Measurements from ENCODE around the gene LDAH. TPM values are rescaled to one million over a fixed set of nuclear protein-coding genes. Genes with fewer than 3 reads are reported as not detected.

LDAH gene
- total RNA-seq, 1 donor from 2014 or later: 15.6 TPM

DNA sequence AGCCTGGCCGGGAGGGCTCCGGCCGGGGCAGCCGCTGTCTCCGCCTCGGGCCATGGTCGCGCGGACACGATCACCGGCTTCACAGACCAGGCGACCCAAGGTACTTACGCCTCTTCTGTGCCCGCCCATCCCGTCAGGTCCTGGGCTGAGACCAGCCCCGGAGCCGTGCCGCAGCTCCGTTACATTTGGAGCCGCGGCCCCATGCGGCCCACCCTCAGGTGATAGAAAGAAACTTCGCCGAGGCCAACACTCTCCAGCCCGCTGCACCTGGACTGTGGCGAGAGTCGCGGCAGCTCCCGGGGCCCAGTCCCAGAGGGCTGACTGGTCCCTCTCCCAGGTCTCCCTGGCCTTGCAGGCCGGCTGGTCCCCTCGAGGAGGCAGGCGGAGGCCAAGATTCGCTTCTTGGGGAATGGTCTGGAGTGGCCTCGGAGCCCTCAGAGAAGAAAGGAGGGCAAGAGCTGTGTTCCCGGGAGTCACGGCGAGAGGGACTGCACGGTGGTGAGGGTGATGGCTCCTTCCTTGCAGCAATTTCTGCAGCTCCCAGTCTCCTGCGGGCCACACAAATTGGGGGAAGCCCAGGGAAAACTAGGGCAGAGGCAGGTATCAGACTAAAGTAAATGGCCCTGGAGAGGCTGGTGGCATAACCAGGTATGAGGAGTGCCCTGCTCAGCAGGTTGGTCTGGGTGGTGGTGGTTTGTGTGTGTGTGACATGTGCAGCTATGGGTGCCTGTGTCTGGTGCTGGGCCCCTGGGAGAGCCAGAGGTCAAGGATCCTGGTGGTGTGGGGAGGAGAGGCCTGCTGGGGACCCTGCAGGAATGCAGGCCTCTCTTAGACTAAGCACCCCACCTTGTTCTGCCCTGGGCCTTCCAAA lies 155.1 kb downstream of the LDAH start:
- Histone ChIP-seq H3K27me3 (no peaks in the 10 kb centered on the region), H3K27ac (peak overlapping the region; percentile 95 to 96), H3K36me3 (peaks cover 13% of the 10 kb centered on the region in 2 donors), H3K9me3 (no peaks in the 10 kb centered on the region), H3K4me3 (peak overlapping the region; percentile 49 to 72), H3K4me1 (peaks cover 3 to 25% of the 10 kb centered on the region in 2 donors)
- intact Hi-C loops (cut with DNase I): loop anchor here (1.0 to 5.0 kb wide), 3 partner anchors 8 to 155 kb away; partner anchors contain the start of gene LDAH
- TF ChIP-seq, protein P1, sequence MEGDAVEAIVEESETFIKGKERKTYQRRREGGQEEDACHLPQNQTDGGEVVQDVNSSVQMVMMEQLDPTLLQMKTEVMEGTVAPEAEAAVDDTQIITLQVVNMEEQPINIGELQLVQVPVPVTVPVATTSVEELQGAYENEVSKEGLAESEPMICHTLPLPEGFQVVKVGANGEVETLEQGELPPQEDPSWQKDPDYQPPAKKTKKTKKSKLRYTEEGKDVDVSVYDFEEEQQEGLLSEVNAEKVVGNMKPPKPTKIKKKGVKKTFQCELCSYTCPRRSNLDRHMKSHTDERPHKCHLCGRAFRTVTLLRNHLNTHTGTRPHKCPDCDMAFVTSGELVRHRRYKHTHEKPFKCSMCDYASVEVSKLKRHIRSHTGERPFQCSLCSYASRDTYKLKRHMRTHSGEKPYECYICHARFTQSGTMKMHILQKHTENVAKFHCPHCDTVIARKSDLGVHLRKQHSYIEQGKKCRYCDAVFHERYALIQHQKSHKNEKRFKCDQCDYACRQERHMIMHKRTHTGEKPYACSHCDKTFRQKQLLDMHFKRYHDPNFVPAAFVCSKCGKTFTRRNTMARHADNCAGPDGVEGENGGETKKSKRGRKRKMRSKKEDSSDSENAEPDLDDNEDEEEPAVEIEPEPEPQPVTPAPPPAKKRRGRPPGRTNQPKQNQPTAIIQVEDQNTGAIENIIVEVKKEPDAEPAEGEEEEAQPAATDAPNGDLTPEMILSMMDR (IDR thresholded peaks at IDR 0.05): no peak
- DNase-seq (ENCODE audit: low spot score in 2 of 2): peak in 1 of 2 donors; percentile 61

DNA sequence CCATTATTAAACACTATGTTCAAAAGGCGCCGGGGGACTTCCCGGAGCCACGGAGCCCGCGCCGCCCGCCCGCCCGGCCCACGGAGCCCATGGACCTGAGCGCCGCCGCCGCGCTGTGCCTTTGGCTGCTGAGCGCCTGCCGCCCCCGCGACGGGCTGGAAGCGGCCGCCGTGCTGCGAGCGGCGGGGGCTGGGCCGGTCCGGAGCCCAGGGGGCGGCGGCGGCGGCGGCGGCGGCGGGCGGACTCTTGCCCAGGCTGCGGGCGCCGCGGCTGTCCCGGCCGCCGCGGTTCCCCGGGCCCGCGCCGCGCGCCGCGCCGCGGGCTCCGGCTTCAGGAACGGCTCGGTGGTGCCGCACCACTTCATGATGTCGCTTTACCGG lies 155.8 kb downstream of the LDAH start:
- no peak for DNase-seq (ENCODE audit: low spot score in 2 of 2)
- Histone ChIP-seq H3K4me1 (peaks cover 3 to 19% of the 10 kb centered on the region in 2 donors), H3K27me3 (no peaks in the 10 kb centered on the region), H3K4me3 (peak overlapping the region; percentile 63 to 72), H3K36me3 (peaks cover 13% of the 10 kb centered on the region in 2 donors), H3K27ac (peak overlapping the region; percentile 95 to 96), H3K9me3 (no peaks in the 10 kb centered on the region)
- intact Hi-C loops (cut with DNase I): loop anchor here (1.0 to 5.0 kb wide), 3 partner anchors 8 to 156 kb away; partner anchors contain the start of gene LDAH
- TF ChIP-seq, protein P1 (IDR thresholded peaks at IDR 0.05): no peak

DNA sequence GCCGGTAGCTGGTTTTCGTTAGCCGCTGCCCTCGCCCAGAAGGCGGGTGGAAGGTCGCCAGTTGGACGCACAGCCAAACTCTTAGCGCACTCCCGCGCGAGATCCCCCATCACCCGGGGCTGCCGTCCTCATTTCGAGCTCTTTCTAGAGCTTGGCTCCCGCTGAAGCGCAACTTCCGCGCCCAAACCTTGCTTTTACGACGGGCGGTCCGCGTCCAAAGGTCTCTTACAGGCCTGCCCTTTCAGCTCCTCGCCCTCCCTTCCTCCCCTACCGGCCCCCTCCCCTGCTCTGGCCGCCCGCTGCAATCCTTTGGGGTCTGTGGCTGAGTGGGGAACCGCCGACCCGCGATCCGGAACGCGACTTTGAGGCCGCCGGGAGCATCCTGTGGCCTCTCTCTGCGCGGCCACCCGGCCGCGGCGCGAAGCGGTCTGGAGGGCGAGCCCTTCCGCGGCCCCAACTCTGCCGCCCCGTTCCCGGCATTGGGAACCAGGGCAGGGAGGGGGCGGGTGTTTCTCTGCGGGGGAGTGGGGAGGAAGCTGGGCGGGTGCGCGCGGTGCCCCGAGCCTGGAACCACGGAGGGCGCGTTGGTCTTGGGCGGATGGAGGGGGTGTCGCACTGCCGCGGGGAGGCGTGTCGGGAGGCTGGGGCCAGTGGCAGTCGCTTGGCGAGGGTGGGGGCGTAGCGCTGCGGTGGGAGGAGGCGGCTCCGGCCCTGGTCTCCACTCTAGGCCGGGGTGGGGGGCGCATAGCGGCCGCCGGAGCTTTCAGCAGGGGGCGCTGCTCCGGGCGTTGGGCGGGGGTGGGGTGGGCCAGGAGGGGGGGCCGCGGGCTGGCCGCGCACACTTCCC lies 156.4 kb downstream of the LDAH start, which contains the start of gene GDF7:
TSS of gene GDF7 (plus strand) at position 841 of the 847 bp plus-strand sequence. CDS start 96 bp downstream, outside the sequence.
- Histone ChIP-seq H3K4me3 (peak within 1 kb of the TSS; percentile 63 to 72), H3K36me3 (peaks cover 13% of the 10 kb centered on the region in 2 donors), H3K4me1 (peaks cover 3 to 20% of the 10 kb centered on the region in 2 donors), H3K27me3 (no peaks in the 10 kb centered on the region), H3K9me3 (no peaks in the 10 kb centered on the region), H3K27ac (peak within 1 kb of the TSS; percentile 95 to 96)
- TF ChIP-seq, protein P1 (IDR thresholded peaks at IDR 0.05): peak in 2 of 3 experiments; percentile 53 to 71
- peak; percentile 69 to 94 for DNase-seq (ENCODE audit: low spot score in 2 of 2)
- intact Hi-C loops (cut with DNase I): loop anchor here (1.0 to 5.0 kb wide), 4 partner anchors 9 to 156 kb away; partner anchors contain the start of genes HS1BP3 and LDAH

DNA sequence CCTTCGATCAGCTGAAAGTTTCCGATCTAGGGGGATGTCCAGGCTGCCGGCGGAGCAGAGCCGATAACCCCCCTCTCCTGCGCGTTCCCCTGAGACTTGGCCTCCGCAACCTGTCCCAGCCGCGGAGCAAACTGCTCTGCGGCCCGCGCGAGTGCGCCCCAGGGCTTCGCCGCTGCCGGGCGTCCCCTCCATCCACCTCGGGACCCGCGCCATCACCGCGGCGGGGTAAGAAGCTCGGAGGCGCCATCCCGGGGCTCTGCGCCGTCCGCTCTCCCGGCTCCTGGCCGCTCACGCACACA lies 156.9 kb downstream of the LDAH start:
- H3K9me3 ChIP-seq: no peaks in the 10 kb centered on the region
- DNase-seq (ENCODE audit: low spot score in 2 of 2): no peak
- no peaks in the 10 kb centered on the region for H3K27me3 ChIP-seq
- peaks cover 8 to 9% of the 10 kb centered on the region in 2 donors for H3K36me3 ChIP-seq
- intact Hi-C loops (cut with DNase I): loop anchor here (1.0 to 5.0 kb wide), 3 partner anchors 15 to 157 kb away; partner anchors contain the start of genes HS1BP3 and LDAH
- H3K4me1 ChIP-seq: peaks cover 3 to 20% of the 10 kb centered on the region in 2 donors
- H3K4me3 ChIP-seq: peak overlapping the region; percentile 63 to 72
- TF ChIP-seq, protein P1 (IDR thresholded peaks at IDR 0.05): no peak
- peak overlapping the region; percentile 95 to 96 for H3K27ac ChIP-seq
